Testis (tissue), 2 donors: ENCODE results near the gene CKLF.

Experiments used
- POLR2A ChIP-seq: fragments of 450-650 bp; IDR thresholded peaks from one replicate; pipeline ENCODE4 v1.6.1; 2017; ENCODE audit warnings: antibody characterized with exemption, mild to moderate bottlenecking, moderate library complexity
- TF ChIP-seq, protein P1 (sequence below), 3 experiments: fragments of 450-650 bp in 2 of 3; fragments of 200-600 bp in 1 of 3; sonication (generic) in 1 of 3; IDR thresholded peaks; one replicate each; pipeline ENCODE4 v1.5.1; 2016 to 2019; ENCODE audit warnings: antibody characterized with exemption in 3 of 3, mild to moderate bottlenecking in 2 of 3, moderate library complexity in 1 of 3

DNA sequence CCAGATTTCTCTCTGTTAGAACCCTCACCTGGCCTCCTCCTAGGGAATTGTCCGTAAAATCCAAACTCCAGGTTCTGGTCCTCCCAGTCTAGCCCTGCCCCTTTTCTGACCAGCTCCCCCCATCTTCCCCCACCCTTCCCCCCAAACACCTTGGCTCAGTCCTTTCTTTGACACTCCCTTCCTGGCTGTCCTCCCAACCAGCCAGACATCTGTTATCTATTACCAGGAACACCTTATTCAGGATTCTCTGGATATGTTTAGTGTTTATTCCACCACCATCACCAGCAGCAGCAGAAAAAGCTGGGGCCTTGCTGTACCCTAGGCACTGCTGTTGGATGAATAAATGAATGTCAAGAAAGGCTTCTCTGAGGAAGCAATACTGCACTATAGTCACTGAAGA lies 48.1 kb downstream of the CKLF start:
- TF ChIP-seq, protein P1, sequence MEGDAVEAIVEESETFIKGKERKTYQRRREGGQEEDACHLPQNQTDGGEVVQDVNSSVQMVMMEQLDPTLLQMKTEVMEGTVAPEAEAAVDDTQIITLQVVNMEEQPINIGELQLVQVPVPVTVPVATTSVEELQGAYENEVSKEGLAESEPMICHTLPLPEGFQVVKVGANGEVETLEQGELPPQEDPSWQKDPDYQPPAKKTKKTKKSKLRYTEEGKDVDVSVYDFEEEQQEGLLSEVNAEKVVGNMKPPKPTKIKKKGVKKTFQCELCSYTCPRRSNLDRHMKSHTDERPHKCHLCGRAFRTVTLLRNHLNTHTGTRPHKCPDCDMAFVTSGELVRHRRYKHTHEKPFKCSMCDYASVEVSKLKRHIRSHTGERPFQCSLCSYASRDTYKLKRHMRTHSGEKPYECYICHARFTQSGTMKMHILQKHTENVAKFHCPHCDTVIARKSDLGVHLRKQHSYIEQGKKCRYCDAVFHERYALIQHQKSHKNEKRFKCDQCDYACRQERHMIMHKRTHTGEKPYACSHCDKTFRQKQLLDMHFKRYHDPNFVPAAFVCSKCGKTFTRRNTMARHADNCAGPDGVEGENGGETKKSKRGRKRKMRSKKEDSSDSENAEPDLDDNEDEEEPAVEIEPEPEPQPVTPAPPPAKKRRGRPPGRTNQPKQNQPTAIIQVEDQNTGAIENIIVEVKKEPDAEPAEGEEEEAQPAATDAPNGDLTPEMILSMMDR (IDR thresholded peaks at IDR 0.05), result no peak
- TF ChIP-seq POLR2A, result no peak
